Fibroblast of lung (primary cell): ENCODE data around the gene KRTAP10-12. TPM values are rescaled to one million over a fixed set of nuclear protein-coding genes. Genes with fewer than 3 reads are reported as not detected.

Source experiments
- DNase-seq, 2 donors: peaks; one replicate each; pipeline versions ENCODE4 v3.0.0 to v3.0.0-alpha.2; 2010; ENCODE audit warnings: low read depth in 2 of 2
- H2AFZ ChIP-seq: 2 replicates; pipeline ENCODE4 v1.5.1; 2012; ENCODE audit warnings: low read length, control low read depth, inconsistent platforms
- H3K27ac ChIP-seq: 2 replicates; pipeline ENCODE4 v1.5.1; 2011; ENCODE audit warnings: low read length, control low read depth; ENCODE audit not compliant: insufficient read depth
- H3K27me3 ChIP-seq: 2 replicates; pipeline ENCODE4 v1.5.1; 2011; ENCODE audit warnings: mild to moderate bottlenecking, low read length; ENCODE audit not compliant: control insufficient read depth, insufficient read depth
- H3K36me3 ChIP-seq: 2 replicates; pipeline ENCODE4 v1.5.1; 2011; ENCODE audit warnings: low read length; ENCODE audit not compliant: control insufficient read depth, insufficient read depth
- H3K4me1 ChIP-seq: 2 replicates; pipeline ENCODE4 v1.5.1; 2011; ENCODE audit warnings: low read length; ENCODE audit not compliant: control insufficient read depth, insufficient read depth; ENCODE audit errors: extremely low read depth
- H3K4me2 ChIP-seq: 2 replicates; pipeline ENCODE4 v1.5.1; 2011; ENCODE audit warnings: low read length, control low read depth; ENCODE audit not compliant: insufficient read depth; ENCODE audit errors: extremely low read depth
- H3K4me3 ChIP-seq, 4 experiments: fragments of 200-600 bp in 1 of 4; sonication (generic) in 1 of 4; replicated peaks in 1 of 4; 2 replicates each; pipeline ENCODE4 v1.5.1; 2011 to 2016; ENCODE audit warnings: low read length in 4 of 4, low read depth in 3 of 4, mild to moderate bottlenecking in 3 of 4, control low read depth in 2 of 4, inconsistent platforms in 1 of 4, mixed read lengths in 1 of 4; ENCODE audit not compliant: insufficient read depth in 1 of 4; ENCODE audit errors: control extremely low read depth in 1 of 4
- H3K79me2 ChIP-seq: 2 replicates; pipeline ENCODE4 v1.5.1; 2012; ENCODE audit warnings: mild to moderate bottlenecking, low read length, inconsistent platforms; ENCODE audit not compliant: control insufficient read depth, insufficient read depth
- H3K9ac ChIP-seq: 2 replicates; pipeline ENCODE4 v1.5.1; 2011; ENCODE audit warnings: mild to moderate bottlenecking, low read length, control low read depth; ENCODE audit not compliant: insufficient read depth
- H3K9me3 ChIP-seq: 2 replicates; pipeline ENCODE4 v1.5.1; 2012; ENCODE audit warnings: low read depth, low read length; ENCODE audit not compliant: control insufficient read depth, insufficient read depth
- H4K20me1 ChIP-seq: 2 replicates; pipeline ENCODE4 v1.5.1; 2011; ENCODE audit warnings: low read length; ENCODE audit not compliant: control insufficient read depth, insufficient read depth; ENCODE audit errors: extremely low read depth
- EZH2 ChIP-seq: IDR thresholded peaks from 2 replicates; pipeline ENCODE4 v1.5.1; 2012; ENCODE audit warnings: low read length, control low read depth, mild to moderate bottlenecking; ENCODE audit errors: missing control alignments
- polyA plus RNA-seq, 2 donors: library from polyadenylated mRNA; depleted of rRNA in 1 of 2; stranded (reverse) in 1 of 2; unstranded in 1 of 2; fragments of >200 nt; gene quantifications; 2 replicates each; pipeline ENCODE4 v1.2.1, GENCODE V29; 2011 to 2012; ENCODE audit warnings: missing spikeins in 1 of 2
- total RNA-seq: library from RNA; depleted of rRNA; stranded (reverse); fragments of >200 nt; gene quantifications from 2 replicates; pipeline ENCODE4 v1.2.1, GENCODE V29; 2014
- TF ChIP-seq, protein P1 (sequence below), 2 donors: IDR thresholded peaks in 1 of 2; conservative IDR thresholded peaks in 1 of 2; 1 replicate in 1 of 2; 2 replicates in 1 of 2; pipeline ENCODE4 v1.5.1; 2011 to 2012; ENCODE audit warnings: low read length in 2 of 2, control low read depth in 1 of 2, inconsistent platforms in 1 of 2, low read depth in 1 of 2, mild to moderate bottlenecking in 1 of 2

The KRTAP10-12 gene
- total and polyA plus RNA-seq, 2 donors (not counting 1 experiment from before 2014, with no cell fraction given): not detected

DNA sequence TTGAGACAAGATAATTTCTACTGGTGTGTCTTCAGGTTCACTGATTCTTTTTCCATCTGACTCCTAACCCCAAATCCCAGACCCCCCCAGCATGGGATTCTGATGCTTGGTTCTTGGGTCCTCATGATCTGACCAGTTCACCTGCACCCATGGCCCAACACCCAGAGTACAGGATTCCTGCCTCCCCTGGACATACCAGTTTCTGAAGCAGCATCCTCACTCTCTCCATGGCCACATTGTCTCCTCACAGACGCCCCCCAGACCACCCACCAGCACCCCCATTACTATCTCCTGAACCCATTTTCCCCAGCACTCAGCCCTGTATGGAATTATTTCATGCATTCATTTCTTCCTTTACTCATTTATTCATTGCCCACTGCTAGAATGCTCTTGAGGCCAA, 40.1 kb upstream of the KRTAP10-12 start:
- no peaks in the 10 kb centered on the region for H3K4me1 ChIP-seq
- TF ChIP-seq, protein P1, sequence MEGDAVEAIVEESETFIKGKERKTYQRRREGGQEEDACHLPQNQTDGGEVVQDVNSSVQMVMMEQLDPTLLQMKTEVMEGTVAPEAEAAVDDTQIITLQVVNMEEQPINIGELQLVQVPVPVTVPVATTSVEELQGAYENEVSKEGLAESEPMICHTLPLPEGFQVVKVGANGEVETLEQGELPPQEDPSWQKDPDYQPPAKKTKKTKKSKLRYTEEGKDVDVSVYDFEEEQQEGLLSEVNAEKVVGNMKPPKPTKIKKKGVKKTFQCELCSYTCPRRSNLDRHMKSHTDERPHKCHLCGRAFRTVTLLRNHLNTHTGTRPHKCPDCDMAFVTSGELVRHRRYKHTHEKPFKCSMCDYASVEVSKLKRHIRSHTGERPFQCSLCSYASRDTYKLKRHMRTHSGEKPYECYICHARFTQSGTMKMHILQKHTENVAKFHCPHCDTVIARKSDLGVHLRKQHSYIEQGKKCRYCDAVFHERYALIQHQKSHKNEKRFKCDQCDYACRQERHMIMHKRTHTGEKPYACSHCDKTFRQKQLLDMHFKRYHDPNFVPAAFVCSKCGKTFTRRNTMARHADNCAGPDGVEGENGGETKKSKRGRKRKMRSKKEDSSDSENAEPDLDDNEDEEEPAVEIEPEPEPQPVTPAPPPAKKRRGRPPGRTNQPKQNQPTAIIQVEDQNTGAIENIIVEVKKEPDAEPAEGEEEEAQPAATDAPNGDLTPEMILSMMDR (conservative IDR thresholded peaks at IDR 0.05 in 1 of 2, IDR thresholded peaks at IDR 0.05 in 1 of 2; ENCODE audit: low read depth in 1 of 2, low read length in 2 of 2): no peak
- no peak for TF ChIP-seq EZH2
- DNase-seq: no peak
- no peak overlapping the region for H3K4me3 ChIP-seq
- no peak overlapping the region for H3K27ac ChIP-seq
- no peak overlapping the region for H3K4me2 ChIP-seq
- H3K79me2 ChIP-seq: no peaks in the 10 kb centered on the region
- no peaks in the 10 kb centered on the region for H3K36me3 ChIP-seq
- no peaks in the 10 kb centered on the region for H3K9me3 ChIP-seq
- no peaks in the 10 kb centered on the region for H3K27me3 ChIP-seq
- H4K20me1 ChIP-seq: no peaks in the 10 kb centered on the region
- no peak overlapping the region for H2AFZ ChIP-seq
- H3K9ac ChIP-seq: no peak overlapping the region

DNA sequence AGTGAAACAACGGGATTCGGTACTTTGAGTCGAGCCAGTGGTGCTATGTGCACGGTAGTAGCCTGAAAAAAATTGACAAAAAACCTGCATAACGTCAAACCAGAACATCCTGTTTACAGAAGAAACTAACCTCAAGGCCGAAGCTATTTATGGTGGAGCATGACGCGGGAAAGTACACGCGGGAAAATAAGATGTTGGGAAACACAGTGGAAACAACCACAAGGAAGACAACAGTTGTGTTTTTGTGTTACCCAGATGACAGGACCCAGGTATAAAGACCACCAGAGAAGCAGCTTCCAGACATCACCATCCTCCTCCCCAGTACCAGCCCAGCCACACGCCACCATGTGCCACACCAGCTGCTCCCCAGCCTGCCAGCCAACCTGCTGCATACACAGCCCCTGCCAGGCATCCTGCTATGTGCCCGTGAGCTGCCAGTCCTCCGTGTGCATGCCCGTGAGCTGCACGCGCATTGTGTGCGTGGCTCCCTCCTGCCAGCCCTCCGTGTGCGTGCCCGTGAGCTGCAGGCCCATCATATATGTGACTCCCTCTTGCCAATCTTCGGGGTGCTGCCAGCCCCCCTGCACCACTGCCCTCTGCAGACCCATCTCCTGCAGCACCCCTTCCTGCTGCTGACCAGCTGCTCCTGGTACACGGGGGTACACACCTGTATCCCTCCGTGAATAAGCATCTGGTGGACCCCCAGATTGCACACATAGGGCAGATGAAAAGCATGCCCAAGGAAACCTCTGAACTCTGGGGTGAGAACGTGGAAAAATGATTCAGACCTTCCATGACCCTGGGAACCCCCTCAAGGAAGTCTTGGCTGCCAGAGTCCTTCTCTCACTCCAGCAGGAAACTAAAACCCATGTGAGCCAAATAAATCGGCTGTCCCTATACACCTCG, 39.1 kb upstream of the KRTAP10-12 start, which contains the start of gene KRTAP12-3:
TSS of gene KRTAP12-3 (plus strand) at position 298 of the 906 bp plus-strand sequence. CDS start at position 346, 48 bp downstream.
- DNase-seq: no peak
- no peak within 1 kb of the TSS for H3K27ac ChIP-seq
- H3K36me3 ChIP-seq: no peaks in the 10 kb centered on the region
- no peak within 1 kb of the TSS for H2AFZ ChIP-seq
- TF ChIP-seq, protein P1 (conservative IDR thresholded peaks at IDR 0.05 in 1 of 2, IDR thresholded peaks at IDR 0.05 in 1 of 2; ENCODE audit: low read depth in 1 of 2, low read length in 2 of 2): no peak
- no peak for TF ChIP-seq EZH2
- no peaks in the 10 kb centered on the region for H3K79me2 ChIP-seq
- H3K27me3 ChIP-seq: no peaks in the 10 kb centered on the region
- H3K4me3 ChIP-seq: no peak within 1 kb of the TSS
- no peaks in the 10 kb centered on the region for H3K4me1 ChIP-seq
- no peaks in the 10 kb centered on the region for H4K20me1 ChIP-seq
- H3K9me3 ChIP-seq: no peaks in the 10 kb centered on the region
- H3K4me2 ChIP-seq: no peak within 1 kb of the TSS
- H3K9ac ChIP-seq: no peak within 1 kb of the TSS

DNA sequence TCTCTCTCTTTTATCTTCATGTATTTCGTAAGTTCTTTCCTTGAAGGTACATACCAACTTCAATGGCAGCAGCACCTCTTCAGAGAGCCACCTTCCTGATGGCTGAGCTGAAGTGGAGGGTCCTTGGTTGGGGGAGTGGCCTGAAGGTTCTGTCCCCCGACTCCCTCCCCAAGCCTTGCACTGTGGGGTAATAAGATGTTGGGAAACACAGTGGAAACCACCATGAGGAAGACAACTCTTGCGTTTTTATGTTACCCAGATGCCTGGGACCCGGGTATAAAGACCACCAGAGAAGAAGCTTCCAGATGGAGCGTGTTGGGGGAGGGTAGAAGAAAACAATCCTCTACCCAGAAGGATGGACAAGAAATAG, 38.4 kb upstream of the KRTAP10-12 start:
- Histone ChIP-seq H3K36me3 (no peaks in the 10 kb centered on the region), H3K79me2 (no peaks in the 10 kb centered on the region), H3K4me1 (no peaks in the 10 kb centered on the region), H3K4me3 (no peak overlapping the region), H3K27ac (no peak overlapping the region), H3K27me3 (no peaks in the 10 kb centered on the region), H2AFZ (no peak overlapping the region), H3K4me2 (no peak overlapping the region), H3K9ac (no peak overlapping the region), H4K20me1 (no peaks in the 10 kb centered on the region), H3K9me3 (no peaks in the 10 kb centered on the region)
- no peak for DNase-seq
- TF ChIP-seq EZH2: no peak
- TF ChIP-seq, protein P1 (conservative IDR thresholded peaks at IDR 0.05 in 1 of 2, IDR thresholded peaks at IDR 0.05 in 1 of 2; ENCODE audit: low read depth in 1 of 2, low read length in 2 of 2): no peak
